HepG2 (cell line): Measurements from ENCODE around the gene KCNK7. TPM values are rescaled to one million over a fixed set of nuclear protein-coding genes. Genes with fewer than 3 reads are reported as not detected.

Source experiments
- ERF ChIP-seq: IDR thresholded peaks from 2 replicates; pipeline ENCODE4 v1.6.1; 2018; ENCODE audit warnings: missing biosample characterization, missing genetic modification reagents
- FOSL1 ChIP-seq: sonication (generic); formaldehyde crosslinking; IDR thresholded peaks from 2 replicates; pipeline ENCODE4 v1.9.0; 2021; ENCODE audit warnings: missing genetic modification reagents, borderline replicate concordance
- GTF3A ChIP-seq: sonication (generic); formaldehyde crosslinking; conservative IDR thresholded peaks from 2 replicates; pipeline ENCODE4 v1.4.0; 2020; ENCODE audit warnings: mild to moderate bottlenecking, missing genetic modification reagents
- HNRNPK ChIP-seq: fragments of 200-400 bp; formaldehyde crosslinking; IDR thresholded peaks from 2 replicates; pipeline ENCODE4 v1.6.1; 2018; ENCODE audit warnings: low read length, low read depth, moderate library complexity, mild to moderate bottlenecking; ENCODE audit not compliant: poor library complexity, severe bottlenecking
- ISL2 ChIP-seq: sonication (generic); formaldehyde crosslinking; IDR thresholded peaks from 2 replicates; pipeline ENCODE4 v1.5.0; 2020; ENCODE audit warnings: missing genetic modification reagents
- JUNB ChIP-seq: sonication (generic); formaldehyde crosslinking; IDR thresholded peaks from 2 replicates; pipeline ENCODE4 v1.8.0; 2022; ENCODE audit warnings: missing genetic modification reagents, mild to moderate bottlenecking, borderline replicate concordance
- KDM4B ChIP-seq: sonication (generic); formaldehyde crosslinking; IDR thresholded peaks from 2 replicates; pipeline ENCODE4 v1.4.0; 2020; ENCODE audit warnings: missing genetic modification reagents
- KLF6 ChIP-seq: IDR thresholded peaks from 2 replicates; pipeline ENCODE4 v1.8.0; 2016; ENCODE audit warnings: missing biosample characterization, missing genetic modification reagents
- KMT2A ChIP-seq: sonication (generic); formaldehyde crosslinking; IDR thresholded peaks from 2 replicates; pipeline ENCODE4 v1.4.0; 2020; ENCODE audit warnings: missing genetic modification reagents
- MLX ChIP-seq: IDR thresholded peaks from 2 replicates; pipeline ENCODE4 v1.6.1; 2016
- NCOA2 ChIP-seq: sonication (generic); formaldehyde crosslinking; IDR thresholded peaks from 2 replicates; pipeline ENCODE4 v1.8.0; 2022; ENCODE audit warnings: inconsistent platforms
- NCOA5 ChIP-seq: sonication (generic); formaldehyde crosslinking; IDR thresholded peaks from 2 replicates; pipeline ENCODE4 v1.4.0; 2020; ENCODE audit warnings: missing genetic modification reagents
- NCOR1 ChIP-seq: fragments of 200-600 bp; sonication (generic); IDR thresholded peaks from 2 replicates; pipeline ENCODE4 v1.7.0; 2017; ENCODE audit warnings: antibody characterized with exemption, low read length, borderline replicate concordance
- PCBP1 ChIP-seq: fragments of 200-400 bp; formaldehyde crosslinking; IDR thresholded peaks from 2 replicates; pipeline ENCODE4 v1.6.1; 2017; ENCODE audit warnings: mild to moderate bottlenecking, low read depth, low read length, borderline replicate concordance
- SETDB1 ChIP-seq: sonication (generic); formaldehyde crosslinking; IDR thresholded peaks from 2 replicates; pipeline ENCODE4 v1.5.1; 2020; ENCODE audit warnings: missing genetic modification reagents, mild to moderate bottlenecking, borderline replicate concordance
- SIN3B ChIP-seq: fragments of 150-350 bp; IDR thresholded peaks from 2 replicates; pipeline ENCODE4 v1.6.1; 2014; ENCODE audit warnings: low read length
- SP5 ChIP-seq: IDR thresholded peaks from 2 replicates; pipeline ENCODE4 v1.6.1; 2016; ENCODE audit warnings: low read depth, borderline replicate concordance
- TOE1 ChIP-seq: sonication (generic); formaldehyde crosslinking; IDR thresholded peaks from 2 replicates; pipeline ENCODE4 v1.4.0; 2020; ENCODE audit warnings: mild to moderate bottlenecking, missing genetic modification reagents
- ZBTB1 ChIP-seq: sonication (generic); formaldehyde crosslinking; IDR thresholded peaks from 2 replicates; pipeline ENCODE4 v1.4.0; 2020; ENCODE audit warnings: missing genetic modification reagents, borderline replicate concordance
- ZGPAT ChIP-seq: IDR thresholded peaks from 2 replicates; pipeline ENCODE4 v1.6.1; 2016; ENCODE audit warnings: mild to moderate bottlenecking
- ZNF275 ChIP-seq: sonication (generic); formaldehyde crosslinking; IDR thresholded peaks from 2 replicates; pipeline ENCODE4 v1.8.0; 2022; ENCODE audit warnings: missing genetic modification reagents, mild to moderate bottlenecking, inconsistent platforms, borderline replicate concordance
- ZNF713 ChIP-seq: sonication (generic); formaldehyde crosslinking; IDR thresholded peaks from 2 replicates; pipeline ENCODE4 v1.4.0; 2020; ENCODE audit warnings: mild to moderate bottlenecking, missing genetic modification reagents
- ZNF761 ChIP-seq: sonication (generic); formaldehyde crosslinking; conservative IDR thresholded peaks from 2 replicates; pipeline ENCODE4 v1.4.0; 2020; ENCODE audit warnings: mild to moderate bottlenecking, missing genetic modification reagents
- ZSCAN12 ChIP-seq: sonication (generic); formaldehyde crosslinking; IDR thresholded peaks from 2 replicates; pipeline ENCODE4 v1.9.0; 2021; ENCODE audit warnings: mild to moderate bottlenecking, missing genetic modification reagents
- polyA plus RNA-seq, 8 experiments: library from polyadenylated mRNA; depleted of rRNA in 3 of 8; stranded (reverse) in 7 of 8; unstranded in 1 of 8; fragments of >200 nt; fragmentation: Illumina TruSeq in 4 of 8; extraction: Trizol in 4 of 8; gene quantifications; 2 replicates each; pipeline versions ENCODE4 v1.2.1 to v1.2.3, GENCODE V29; 2011 to 2016; ENCODE audit warnings: low read depth in 4 of 8, missing spikeins in 1 of 8, mixed read lengths in 1 of 8; ENCODE audit not compliant: insufficient read depth in 1 of 8
- total RNA-seq, 5 experiments: library from RNA; depleted of rRNA; stranded (reverse); fragments of >200 nt; fragmentation: Illumina TruSeq; extraction: Trizol; gene quantifications; 2 replicates each; pipeline ENCODE4 v1.2.3, GENCODE V29; 2016; ENCODE audit warnings: low read depth in 1 of 5
- TF ChIP-seq, protein P1 (sequence below): sonication (generic); formaldehyde crosslinking; IDR thresholded peaks from 2 replicates; pipeline ENCODE4 v1.5.0; 2020; ENCODE audit warnings: missing genetic modification reagents
- TF ChIP-seq, protein P2 (sequence below): sonication (generic); formaldehyde crosslinking; IDR thresholded peaks from 2 replicates; pipeline ENCODE4 v1.4.0; 2020; ENCODE audit warnings: missing genetic modification reagents, borderline replicate concordance

The KCNK7 gene
- total and polyA plus RNA-seq, 2 of the 13 experiments (the other 11 are each of a cell fraction or from before 2014, with no cell fraction given): 0.11 TPM; not detected in 1

DNA sequence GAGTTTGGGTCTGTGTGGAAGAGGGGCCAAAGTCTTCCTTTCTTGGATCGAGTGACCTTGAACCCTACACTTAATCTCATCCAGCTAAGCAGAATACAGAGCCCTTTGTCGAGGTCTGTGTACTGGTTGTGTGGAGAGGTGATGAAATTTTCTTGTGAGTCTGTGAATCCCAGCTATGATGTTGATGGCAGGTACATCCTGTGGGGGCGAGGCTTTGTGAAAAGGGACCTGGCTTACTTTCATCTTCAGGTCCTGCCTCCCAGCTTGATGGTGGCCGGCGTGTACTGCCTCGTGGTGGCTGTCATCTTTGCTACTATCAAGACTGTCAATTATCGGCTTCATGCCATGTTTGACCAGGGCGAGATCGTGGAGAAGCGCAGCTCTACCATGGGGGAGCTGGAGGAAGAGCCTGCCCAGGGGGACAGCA, 21.0 kb upstream of the KCNK7 start (continued):
- TF ChIP-seq KMT2A (CRISPR knock-in tag): no peak
- no peak for TF ChIP-seq JUNB (CRISPR knock-in tag)
- no peak for TF ChIP-seq ZSCAN12
- peak; percentile 28; the same call in 1 of the 2 replicates for TF ChIP-seq SP5 (CRISPR knock-in tag)
- no peak for TF ChIP-seq FOSL1
- TF ChIP-seq TOE1 (CRISPR knock-in tag): no peak
- no peak; the same call in 1 of the 2 replicates for TF ChIP-seq ERF (CRISPR knock-in tag)
- peak; percentile 6; the same call in 1 of the 2 replicates for TF ChIP-seq ZGPAT (CRISPR knock-in tag)
- TF ChIP-seq, protein P1, sequence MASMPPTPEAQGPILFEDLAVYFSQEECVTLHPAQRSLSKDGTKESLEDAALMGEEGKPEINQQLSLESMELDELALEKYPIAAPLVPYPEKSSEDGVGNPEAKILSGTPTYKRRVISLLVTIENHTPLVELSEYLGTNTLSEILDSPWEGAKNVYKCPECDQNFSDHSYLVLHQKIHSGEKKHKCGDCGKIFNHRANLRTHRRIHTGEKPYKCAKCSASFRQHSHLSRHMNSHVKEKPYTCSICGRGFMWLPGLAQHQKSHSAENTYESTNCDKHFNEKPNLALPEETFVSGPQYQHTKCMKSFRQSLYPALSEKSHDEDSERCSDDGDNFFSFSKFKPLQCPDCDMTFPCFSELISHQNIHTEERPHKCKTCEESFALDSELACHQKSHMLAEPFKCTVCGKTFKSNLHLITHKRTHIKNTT: no peak
- TF ChIP-seq NCOA2 (CRISPR knock-in tag): peak; percentile 49; the same call in 1 of the 2 replicates
- TF ChIP-seq, protein P2, sequence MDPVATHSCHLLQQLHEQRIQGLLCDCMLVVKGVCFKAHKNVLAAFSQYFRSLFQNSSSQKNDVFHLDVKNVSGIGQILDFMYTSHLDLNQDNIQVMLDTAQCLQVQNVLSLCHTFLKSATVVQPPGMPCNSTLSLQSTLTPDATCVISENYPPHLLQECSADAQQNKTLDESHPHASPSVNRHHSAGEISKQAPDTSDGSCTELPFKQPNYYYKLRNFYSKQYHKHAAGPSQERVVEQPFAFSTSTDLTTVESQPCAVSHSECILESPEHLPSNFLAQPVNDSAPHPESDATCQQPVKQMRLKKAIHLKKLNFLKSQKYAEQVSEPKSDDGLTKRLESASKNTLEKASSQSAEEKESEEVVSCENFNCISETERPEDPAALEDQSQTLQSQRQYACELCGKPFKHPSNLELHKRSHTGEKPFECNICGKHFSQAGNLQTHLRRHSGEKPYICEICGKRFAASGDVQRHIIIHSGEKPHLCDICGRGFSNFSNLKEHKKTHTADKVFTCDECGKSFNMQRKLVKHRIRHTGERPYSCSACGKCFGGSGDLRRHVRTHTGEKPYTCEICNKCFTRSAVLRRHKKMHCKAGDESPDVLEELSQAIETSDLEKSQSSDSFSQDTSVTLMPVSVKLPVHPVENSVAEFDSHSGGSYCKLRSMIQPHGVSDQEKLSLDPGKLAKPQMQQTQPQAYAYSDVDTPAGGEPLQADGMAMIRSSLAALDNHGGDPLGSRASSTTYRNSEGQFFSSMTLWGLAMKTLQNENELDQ (CRISPR knock-in tag): no peak
- no peak for TF ChIP-seq KLF6 (CRISPR knock-in tag)
- TF ChIP-seq ZNF275 (CRISPR knock-in tag): 0 out of 2 replicates have a peak, but pooled peaks have one; percentile 67
- TF ChIP-seq NCOR1: peak; percentile 77; the same call in 1 of the 2 replicates
- TF ChIP-seq ZNF713 (CRISPR knock-in tag): no peak
- no peak for TF ChIP-seq ISL2 (CRISPR knock-in tag)
- TF ChIP-seq HNRNPK: no peak
- TF ChIP-seq ZNF761: no peak
- TF ChIP-seq MLX (CRISPR knock-in tag): 0 out of 2 replicates have a peak, but pooled peaks have one; percentile 23
- no peak for TF ChIP-seq GTF3A
- peak; percentile 64; the same call in 1 of the 2 replicates for TF ChIP-seq KDM4B (CRISPR knock-in tag)
- no peak for TF ChIP-seq SETDB1 (CRISPR knock-in tag)
- no peak for TF ChIP-seq PCBP1
- TF ChIP-seq NCOA5 (CRISPR knock-in tag): no peak
- no peak for TF ChIP-seq SIN3B
- no peak for TF ChIP-seq ZBTB1 (CRISPR knock-in tag)
